ENCODE measurements around the gene ANKRD17.

- no peak for TF ChIP-seq CTCF (IDR thresholded peaks at IDR 0.05; ENCODE audit: low read length)
- no peak for TF ChIP-seq EZH2 (optimal IDR thresholded peaks at IDR 0.05; ENCODE audit: low read depth, low read length)
- TF ChIP-seq EZH2phosphoT487 (IDR thresholded peaks at IDR 0.05; ENCODE audit: low read length): no peak
These were observed 205.5 kb downstream of the ANKRD17 start for GRCh38 chr4:73053076-73053475.

All from MM.1S (cell line).